HG03175 (cell line): ENCODE data around the gene TRIM36.
A peak's percentile ranks its signal among the peaks of the same experiment; 100 is the strongest.

Source experiments
- ATAC-seq: cut with Tn5 transposase; IDR thresholded peaks from one replicate; pipeline ENCODE4 v1.9.1; 2021; ENCODE audit warnings: mild to moderate bottlenecking, moderate library complexity; ENCODE audit not compliant: unreplicated experiment

Gene TRIM36

GRCh38 chr5:115168829-115169486, 750 bp downstream of the TRIM36 start:
- ATAC-seq, result no peak

- no peak for ATAC-seq
Measured at GRCh38 chr5:115166744-115167393, 2.8 kb downstream of the TRIM36 start.

- no peak for ATAC-seq
Measured at GRCh38 chr5:115165790-115166189, 3.9 kb downstream of the TRIM36 start.

GRCh38 chr5:115160975-115161475, 8.7 kb downstream of the TRIM36 start:
- no peak for ATAC-seq

- no peak for ATAC-seq
Measured at GRCh38 chr5:115151208-115151805, 18.4 kb downstream of the TRIM36 start.

- no peak for ATAC-seq
Measured at GRCh38 chr5:115150512-115150911, 19.2 kb downstream of the TRIM36 start.

GRCh38 chr5:115147052-115147451, 22.7 kb downstream of the TRIM36 start:
- ATAC-seq, result no peak

GRCh38 chr5:115136294-115136693, 33.4 kb downstream of the TRIM36 start:
- no peak for ATAC-seq

GRCh38 chr5:115132465-115132864, 37.2 kb downstream of the TRIM36 start:
- ATAC-seq, result no peak

- ATAC-seq, result no peak
Measured at GRCh38 chr5:115126303-115126702, 43.4 kb downstream of the TRIM36 start.

GRCh38 chr5:115124741-115125140, 45.0 kb downstream of the TRIM36 start:
- no peak for ATAC-seq

GRCh38 chr5:115116001-115116400, 53.7 kb downstream of the TRIM36 start:
- ATAC-seq, result no peak

GRCh38 chr5:115109840-115110239, 59.9 kb downstream of the TRIM36 start:
- ATAC-seq, result no peak

GRCh38 chr5:115109356-115109755, 60.4 kb downstream of the TRIM36 start:
- ATAC-seq, result no peak

- ATAC-seq, result no peak
Measured at GRCh38 chr5:115100319-115100955, 69.3 kb downstream of the TRIM36 start.

GRCh38 chr5:115098041-115098702, 71.5 kb downstream of the TRIM36 start:
- peak; percentile 82 for ATAC-seq

GRCh38 chr5:115097236-115097635, 72.5 kb downstream of the TRIM36 start:
- no peak for ATAC-seq

- no peak for ATAC-seq
Measured at GRCh38 chr5:115096034-115096769, 73.5 kb downstream of the TRIM36 start.

GRCh38 chr5:115087951-115088350, 81.8 kb downstream of the TRIM36 start:
- no peak for ATAC-seq

GRCh38 chr5:115086473-115086872, 83.2 kb downstream of the TRIM36 start:
- ATAC-seq, result no peak
